B cell (primary cell): ENCODE results near the gene MMP11. TPM values are rescaled to one million over a fixed set of nuclear protein-coding genes. Genes with fewer than 3 reads are reported as not detected.
A peak's percentile ranks its signal among the peaks of the same experiment; 100 is the strongest.

Experiments used
- ATAC-seq: fragments of 200-7000 bp; cut with Tn5 transposase; one replicate; pipeline ENCODE4 v1.10.0; 2021; ENCODE audit warnings: low read depth, mild to moderate bottlenecking, moderate number of reproducible peaks, moderate library complexity
- CTCF ChIA-PET: fragments of 350-600 bp; sonication (Branson Sonifier 250); formaldehyde crosslinking; loops from one replicate; lab custom pipeline; 2021; ENCODE audit warnings: antibody characterized with exemption, inconsistent platforms; lab: Charles Lee
- POLR2A ChIA-PET: fragments of 350-600 bp; sonication (Branson Sonifier 250); formaldehyde crosslinking; loops from one replicate; lab custom pipeline; 2021; ENCODE audit warnings: antibody characterized with exemption; lab: Charles Lee
- DNase-seq: peaks from one replicate; pipeline ENCODE4 v3.0.0; 2013
- H2AFZ ChIP-seq: 2 replicates; pipeline ENCODE4 v1.6.1; 2012; ENCODE audit warnings: mild to moderate bottlenecking, low read depth, low read length; ENCODE audit not compliant: insufficient read depth, poor library complexity, severe bottlenecking
- H3K27ac ChIP-seq, 2 donors: 1 replicate in 1 of 2; 2 replicates in 1 of 2; pipeline ENCODE4 v1.5.1; 2012 to 2013; ENCODE audit warnings: low read length in 2 of 2, mild to moderate bottlenecking in 2 of 2, moderate library complexity in 1 of 2
- H3K27me3 ChIP-seq, 4 experiments: fragments of 200-600 bp in 1 of 4; sonication (generic) in 1 of 4; replicated peaks in 1 of 4; 1 replicate in 2 of 4; 2 replicates in 2 of 4; pipeline versions ENCODE4 v1.6.1 to v1.7.0; 2013 to 2016; ENCODE audit warnings: low read length in 3 of 4, mild to moderate bottlenecking in 2 of 4, mixed read lengths in 1 of 4, moderate library complexity in 1 of 4; ENCODE audit not compliant: insufficient read depth in 4 of 4, control insufficient read depth in 3 of 4; ENCODE audit errors: control extremely low read depth in 1 of 4
- H3K36me3 ChIP-seq, 2 experiments: replicated peaks in 1 of 2; 1 replicate in 1 of 2; 2 replicates in 1 of 2; pipeline versions ENCODE4 v1.6.1 to v1.7.1; 2013; ENCODE audit warnings: low read length in 1 of 2; ENCODE audit not compliant: insufficient read depth in 2 of 2, control insufficient read depth in 1 of 2; ENCODE audit errors: control extremely low read depth in 1 of 2, extremely low read depth in 1 of 2
- H3K4me1 ChIP-seq, 2 donors: fragments of 200-600 bp in 1 of 2; sonication (generic) in 1 of 2; 1 replicate in 1 of 2; 2 replicates in 1 of 2; pipeline versions ENCODE4 v1.5.1 to v1.6.1; 2013 to 2017; ENCODE audit warnings: low read length in 2 of 2; ENCODE audit not compliant: control insufficient read depth in 2 of 2, insufficient read depth in 2 of 2
- H3K4me2 ChIP-seq: replicated peaks from 2 replicates; pipeline ENCODE3; 2012; ENCODE audit warnings: mild to moderate bottlenecking, low read depth, low read length; ENCODE audit not compliant: poor library complexity, severe bottlenecking
- H3K4me3 ChIP-seq, 5 experiments: fragments of 200-600 bp in 1 of 5; sonication (generic) in 1 of 5; 1 replicate in 3 of 5; 2 replicates in 2 of 5; pipeline versions ENCODE4 v1.5.1 to v1.7.0; 2011 to 2016; ENCODE audit warnings: low read length in 4 of 5, mild to moderate bottlenecking in 4 of 5, low read depth in 2 of 5, control low read depth in 1 of 5, moderate library complexity in 1 of 5; ENCODE audit not compliant: insufficient read depth in 1 of 5; ENCODE audit errors: control extremely low read depth in 1 of 5, extremely low read depth in 1 of 5
- H3K79me2 ChIP-seq: fragments of 200-600 bp; sonication (generic); one replicate; pipeline ENCODE4 v1.6.0; 2016; ENCODE audit warnings: low read length; ENCODE audit not compliant: control insufficient read depth, insufficient read depth
- H3K9ac ChIP-seq: fragments of 200-600 bp; sonication (generic); 2 replicates; pipeline ENCODE4 v1.6.1; 2017; ENCODE audit warnings: mild to moderate bottlenecking, low read length, moderate library complexity
- H3K9me3 ChIP-seq, 3 donors: one replicate each; pipeline versions ENCODE4 v1.6.1 to v1.7.1; 2013; ENCODE audit warnings: low read length in 2 of 3; ENCODE audit not compliant: control insufficient read depth in 2 of 3, insufficient read depth in 1 of 3; ENCODE audit errors: control extremely low read depth in 1 of 3
- H4K20me1 ChIP-seq: 2 replicates; pipeline ENCODE4 v1.6.0; 2012; ENCODE audit warnings: mild to moderate bottlenecking, low read length; ENCODE audit not compliant: insufficient read depth, control insufficient read depth, poor library complexity, severe bottlenecking
- H3K27ac Mint-ChIP-seq: one replicate; pipeline ENCODE4 v1.8.0; 2021; ENCODE audit warnings: mixed read lengths
- H3K27me3 Mint-ChIP-seq: one replicate; pipeline ENCODE4 v1.8.0; 2021; ENCODE audit warnings: mixed read lengths
- H3K4me1 Mint-ChIP-seq: one replicate; pipeline ENCODE4 v1.8.0; 2021; ENCODE audit warnings: mixed read lengths
- H3K4me3 Mint-ChIP-seq: one replicate; pipeline ENCODE4 v1.8.0; 2021; ENCODE audit warnings: mixed read lengths
- H3K9me3 Mint-ChIP-seq: one replicate; pipeline ENCODE4 v1.8.0; 2022; ENCODE audit warnings: mixed read lengths; ENCODE audit not compliant: insufficient read depth
- CTCF ChIP-seq: fragments of 200-600 bp; IDR thresholded peaks from one replicate; pipeline ENCODE4 v1.8.0; 2022; ENCODE audit warnings: antibody characterized with exemption, mild to moderate bottlenecking
- EZH2 ChIP-seq: IDR thresholded peaks from 2 replicates; pipeline ENCODE4 v1.6.1; 2012; ENCODE audit warnings: borderline replicate concordance, low read depth, mild to moderate bottlenecking, moderate library complexity, low read length; ENCODE audit not compliant: insufficient read depth, poor library complexity, severe bottlenecking
- WGBS: methylation state at CpG from one replicate; pipeline ENCODE4 v1.1.5; 2013; ENCODE audit warnings: missing lambda C conversion rate; ENCODE audit not compliant: insufficient coverage; 5-methylcytosine and 5-hydroxymethylcytosine counted together
- intact Hi-C: fragments of 100-400 bp; cut with micrococcal nuclease; formaldehyde crosslinking; loops from one replicate; pipeline ENCODE4 v1.10.0; 2022
- polyA plus RNA-seq: library from polyadenylated mRNA; depleted of rRNA; stranded (reverse); fragments of >200 nt; gene quantifications from 2 replicates; pipeline ENCODE4 v1.2.3, GENCODE V29; 2012
- total RNA-seq, 2 donors: library from RNA; stranded (reverse); fragments of 120-200 nt in 1 of 2; gene quantifications; 1 replicate in 1 of 2; 2 replicates in 1 of 2; pipeline versions ENCODE4 v1.2.3 to v1.2.4, GENCODE V29; 2013 to 2022

The MMP11 gene
- total and polyA plus RNA-seq, 2 donors (not counting 1 experiment from before 2014, with no cell fraction given): 11.6 to 19.0 TPM

DNA sequence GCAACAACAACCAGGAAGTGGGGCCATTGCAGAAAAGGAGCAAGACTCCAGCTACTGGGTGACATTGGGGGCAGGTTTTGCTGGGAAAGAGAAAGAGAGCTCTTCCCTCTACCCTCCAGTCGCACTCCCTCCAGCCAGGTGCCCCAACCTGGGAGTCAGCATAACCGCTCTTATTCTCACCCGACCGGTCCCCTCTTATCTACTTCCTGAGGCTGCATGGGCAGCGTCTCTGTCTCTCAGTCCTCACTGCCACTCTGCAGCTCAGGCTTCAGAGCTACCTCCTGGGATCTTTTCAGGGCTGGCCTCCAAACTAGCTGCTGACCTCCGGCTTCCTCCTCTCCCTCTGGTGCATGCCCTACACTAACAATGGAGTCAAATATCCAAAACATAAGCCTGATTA is 26.9 kb upstream of the MMP11 start:
- Histone ChIP-seq H3K9me3 (peaks cover 0 to 13% (median 0%) of the 10 kb centered on the region in 3 donors), H3K27ac (no peak overlapping the region), H3K9ac (no peak overlapping the region), H3K4me2 (no peak overlapping the region), H2AFZ (no peak overlapping the region), H3K4me1 (peaks cover 6 to 9% of the 10 kb centered on the region in 2 donors), H4K20me1 (no peaks in the 10 kb centered on the region), H3K4me3 (no peak overlapping the region), H3K27me3 (no peaks in the 10 kb centered on the region), H3K79me2 (peaks cover 25% of the 10 kb centered on the region), H3K36me3 (peaks cover 5 to 30% of the 10 kb centered on the region in 2 experiments)
- Mint-ChIP-seq H3K4me1 (peaks cover 14% of the 10 kb centered on the region), H3K27ac (no peak overlapping the region), H3K27me3 (no peaks in the 10 kb centered on the region), H3K4me3 (no peak overlapping the region), H3K9me3 (no peaks in the 10 kb centered on the region)
- no peak for TF ChIP-seq CTCF
- 90% methylated on average over 5 of the region's 6 CpGs for WGBS
- ChIA-PET POLR2A (interaction anchor here (0.7 kb wide), 1 partner anchor 139 kb away, joined by 3 read pairs; no protein-coding TSS in a partner anchor), CTCF (interaction anchor here (0.7 to 1.7 kb wide), 3 partner anchors 25 to 1392 kb away, joined by 3 to 6 read pairs (median 3); no protein-coding TSS in a partner anchor)
- intact Hi-C loops: no loop called here
- DNase-seq: no peak
- ATAC-seq: no peak

DNA sequence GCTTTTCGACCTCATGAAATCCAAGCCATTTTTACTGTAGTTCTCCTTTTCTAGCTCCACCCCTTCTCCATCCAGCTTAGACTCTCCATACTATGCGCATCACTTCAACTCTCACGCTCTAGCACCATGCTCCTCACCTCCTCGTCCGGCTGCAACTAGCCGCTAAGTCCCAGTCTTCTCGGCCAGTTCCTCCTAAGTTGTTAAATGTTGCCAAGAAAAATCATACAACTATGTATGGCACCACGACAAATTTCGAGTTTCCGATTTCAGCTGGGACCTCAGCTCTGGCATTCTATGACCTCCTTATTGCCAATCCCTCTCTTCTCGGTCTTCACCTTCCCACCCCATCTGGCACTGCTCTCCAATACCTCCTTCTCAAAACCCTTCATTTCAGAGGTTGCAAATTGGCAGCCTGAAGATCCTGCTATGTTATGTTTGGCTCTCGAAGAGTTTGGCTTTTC is 22.8 kb upstream of the MMP11 start:
- Histone ChIP-seq H3K9me3 (no peaks in the 10 kb centered on the region), H4K20me1 (no peaks in the 10 kb centered on the region), H3K27me3 (no peaks in the 10 kb centered on the region), H3K79me2 (peaks cover 42% of the 10 kb centered on the region), H3K9ac (no peak overlapping the region), H3K4me2 (peak overlapping the region; percentile 97), H3K27ac (no peak overlapping the region), H2AFZ (no peak overlapping the region), H3K4me1 (peaks cover 15 to 44% of the 10 kb centered on the region in 2 donors), H3K4me3 (no peak overlapping the region), H3K36me3 (peaks cover 0 to 7% of the 10 kb centered on the region in 2 experiments)
- POLR2A ChIA-PET: interaction anchor here (1.3 to 8.1 kb wide), 4 partner anchors 17 to 108 kb away, joined by 4 to 174 read pairs (median 8); partner anchors contain the start of genes C22orf15, CHCHD10, MMP11 and SLC2A11
- H3K4me3 Mint-ChIP-seq: peak overlapping the region; percentile 85
- ATAC-seq (no peak), DNase-seq (peak; percentile 10)
- intact Hi-C loops: loop anchor here (1.0 kb wide), 1 partner anchor 33 kb away; no protein-coding TSS in a partner anchor
- H3K27ac Mint-ChIP-seq: peak overlapping the region; percentile 76
- CTCF ChIA-PET: interaction anchor here (0.7 to 13.0 kb wide), 4 partner anchors 12 to 76 kb away, joined by 3 to 188 read pairs (median 6); partner anchors contain the start of genes C22orf15, CHCHD10 and MMP11
- H3K27me3 Mint-ChIP-seq: no peaks in the 10 kb centered on the region
- no peaks in the 10 kb centered on the region for H3K9me3 Mint-ChIP-seq
- WGBS: 94% methylated on average over 12 of the region's 12 CpGs
- TF ChIP-seq CTCF (no peak), EZH2 (no peak)
- peaks cover 48% of the 10 kb centered on the region for H3K4me1 Mint-ChIP-seq
